Endothelial cell of umbilical vein (primary cell): Measurements from ENCODE around the gene MAGI3.

Experiments
- GATA2 ChIP-seq: IDR thresholded peaks from 2 replicates; pipeline ENCODE4 v1.7.0; 2011; ENCODE audit warnings: low read depth, mild to moderate bottlenecking, moderate library complexity, mixed read lengths, low read length; ENCODE audit not compliant: insufficient read length, insufficient read depth
- JUN ChIP-seq: IDR thresholded peaks from 2 replicates; pipeline ENCODE4 v1.6.1; 2011; ENCODE audit warnings: borderline replicate concordance, low read depth; ENCODE audit not compliant: insufficient read length, insufficient read depth
- MYC ChIP-seq: IDR thresholded peaks from one replicate; pipeline ENCODE4 v1.6.1; 2011; ENCODE audit warnings: mild to moderate bottlenecking, low read depth, low read length
- POLR2A ChIP-seq: IDR thresholded peaks from 2 replicates; pipeline ENCODE4 v1.6.1; 2012; ENCODE audit warnings: low read depth, mild to moderate bottlenecking, control low read depth, low read length
- POLR2AphosphoS5 ChIP-seq: IDR thresholded peaks from 2 replicates; pipeline ENCODE4 v1.6.1; 2012; ENCODE audit warnings: low read depth, mild to moderate bottlenecking, control low read depth, low read length, moderate library complexity; ENCODE audit not compliant: insufficient read depth
- TF ChIP-seq, protein P1 (sequence below), 2 donors: IDR thresholded peaks; 1 replicate in 1 of 2; 2 replicates in 1 of 2; pipeline ENCODE4 v1.5.1; 2011; ENCODE audit warnings: low read length in 2 of 2, mild to moderate bottlenecking in 2 of 2, moderate library complexity in 2 of 2, control low read depth in 1 of 2, inconsistent platforms in 1 of 2, low read depth in 1 of 2; ENCODE audit not compliant: insufficient read depth in 1 of 2; ENCODE audit errors: extremely low read depth in 1 of 2

DNA sequence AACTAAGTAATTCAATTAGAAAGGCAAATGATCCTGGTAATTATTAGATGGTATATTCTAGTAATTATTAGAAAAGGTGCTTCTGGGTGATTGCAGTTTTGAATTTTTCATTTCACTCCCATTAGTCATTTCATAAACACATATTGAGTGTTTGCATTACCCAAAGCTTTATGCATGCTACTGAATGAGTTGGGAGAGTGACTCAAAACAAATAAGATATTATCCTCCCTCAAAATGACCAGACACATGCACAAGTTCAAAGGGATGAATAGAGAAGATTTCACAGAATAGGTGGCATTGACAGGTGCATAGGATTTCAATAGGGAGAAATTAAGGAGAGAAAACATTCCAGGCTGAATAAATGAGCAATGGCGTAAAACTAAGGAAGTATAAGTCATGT, 284.3 kb downstream of the MAGI3 start:
- TF ChIP-seq POLR2A (no peak), JUN (no peak), GATA2 (no peak), POLR2AphosphoS5 (no peak), MYC (no peak)
- TF ChIP-seq, protein P1, sequence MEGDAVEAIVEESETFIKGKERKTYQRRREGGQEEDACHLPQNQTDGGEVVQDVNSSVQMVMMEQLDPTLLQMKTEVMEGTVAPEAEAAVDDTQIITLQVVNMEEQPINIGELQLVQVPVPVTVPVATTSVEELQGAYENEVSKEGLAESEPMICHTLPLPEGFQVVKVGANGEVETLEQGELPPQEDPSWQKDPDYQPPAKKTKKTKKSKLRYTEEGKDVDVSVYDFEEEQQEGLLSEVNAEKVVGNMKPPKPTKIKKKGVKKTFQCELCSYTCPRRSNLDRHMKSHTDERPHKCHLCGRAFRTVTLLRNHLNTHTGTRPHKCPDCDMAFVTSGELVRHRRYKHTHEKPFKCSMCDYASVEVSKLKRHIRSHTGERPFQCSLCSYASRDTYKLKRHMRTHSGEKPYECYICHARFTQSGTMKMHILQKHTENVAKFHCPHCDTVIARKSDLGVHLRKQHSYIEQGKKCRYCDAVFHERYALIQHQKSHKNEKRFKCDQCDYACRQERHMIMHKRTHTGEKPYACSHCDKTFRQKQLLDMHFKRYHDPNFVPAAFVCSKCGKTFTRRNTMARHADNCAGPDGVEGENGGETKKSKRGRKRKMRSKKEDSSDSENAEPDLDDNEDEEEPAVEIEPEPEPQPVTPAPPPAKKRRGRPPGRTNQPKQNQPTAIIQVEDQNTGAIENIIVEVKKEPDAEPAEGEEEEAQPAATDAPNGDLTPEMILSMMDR (IDR thresholded peaks at IDR 0.05; ENCODE audit: extremely low read depth in 1 of 2, insufficient read depth in 1 of 2, low read depth in 1 of 2, low read length in 2 of 2) = no peak
